CD4-positive, alpha-beta T cell treated with Interleukin-17A for 4 hours (primary cell): ENCODE data around the gene CABS1.

ENCODE experiments used
- DNase-seq: peaks from one replicate; pipeline ENCODE4 v3.0.0-alpha.2; 2020; ENCODE audit warnings: mixed read lengths

Gene CABS1

DNA sequence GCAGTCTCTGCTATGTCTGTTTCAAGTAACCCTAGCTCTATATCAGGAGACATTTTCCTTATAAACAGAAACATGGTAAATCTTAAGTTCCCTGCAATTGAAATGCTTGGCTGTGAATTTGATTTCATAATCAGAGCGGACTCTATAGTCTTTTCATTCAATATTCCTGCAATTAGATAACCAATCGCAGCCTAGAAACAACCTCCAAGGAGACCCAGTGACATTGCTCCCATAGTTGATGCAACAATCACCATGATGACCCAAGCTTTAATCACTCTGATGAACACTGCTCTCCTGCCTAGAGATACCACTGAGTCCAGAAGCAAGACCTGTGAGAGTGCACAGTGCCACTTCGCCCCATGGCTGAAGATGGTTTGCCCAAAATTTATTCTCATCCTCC lies at the start of gene CABS1:
Gene CABS1 (plus strand): TSS at position 301 of the 400 bp plus-strand sequence. CDS start 59 bp downstream, at position 360.
- DNase-seq = no peak

GRCh38 chr4:70288651-70289050 lies 46.1 kb upstream of the CABS1 start:
- no peak for DNase-seq

- DNase-seq = no peak
Observed at GRCh38 chr4:70291341-70291740, 43.4 kb upstream of the CABS1 start.

GRCh38 chr4:70297576-70297975 lies 37.2 kb upstream of the CABS1 start:
- DNase-seq = no peak

DNA sequence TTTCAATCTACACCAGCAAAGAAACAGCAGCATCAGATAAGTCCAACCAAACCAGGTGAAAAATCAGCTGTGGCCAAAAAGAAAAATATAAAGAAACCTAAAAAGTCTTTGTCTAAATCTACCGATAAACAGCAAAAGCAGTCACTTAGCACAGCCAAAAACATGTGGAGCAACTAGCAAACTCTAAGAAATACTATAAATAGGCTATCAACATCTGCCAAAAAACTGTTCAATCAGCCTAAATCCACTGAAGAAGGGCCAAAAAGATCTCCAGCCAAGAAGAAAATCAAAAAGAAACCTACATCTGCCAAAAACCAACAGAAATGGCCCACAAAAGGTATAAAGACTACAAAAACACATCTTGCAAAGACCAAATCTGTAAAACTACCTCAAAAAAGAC lies 36.7 kb upstream of the CABS1 start:
- DNase-seq = no peak

GRCh38 chr4:70299643-70300042 lies 35.1 kb upstream of the CABS1 start:
- DNase-seq = no peak

- DNase-seq = no peak
Observed at GRCh38 chr4:70300215-70300614, 34.6 kb upstream of the CABS1 start.

DNA sequence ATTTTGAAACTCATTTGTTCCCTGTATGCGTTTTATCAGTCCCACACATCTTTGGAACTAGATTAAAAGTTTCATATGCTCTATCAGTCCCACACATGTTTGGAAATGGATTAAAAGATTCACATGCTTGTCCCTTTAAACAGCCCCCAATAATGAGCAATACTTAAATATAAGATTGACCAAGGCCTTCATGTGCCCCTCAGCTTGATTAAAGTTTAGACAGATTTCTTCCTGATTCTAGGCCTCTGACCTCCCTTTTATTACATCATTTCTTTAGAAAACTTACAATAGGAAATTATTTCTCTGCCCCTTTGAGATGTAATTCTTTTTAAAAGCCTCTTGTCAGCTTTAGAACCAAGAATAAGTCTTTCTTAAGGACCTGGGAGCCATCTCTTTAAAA lies 31.7 kb upstream of the CABS1 start:
- DNase-seq = no peak

GRCh38 chr4:70305601-70306000 lies 29.2 kb upstream of the CABS1 start:
- no peak for DNase-seq

DNA sequence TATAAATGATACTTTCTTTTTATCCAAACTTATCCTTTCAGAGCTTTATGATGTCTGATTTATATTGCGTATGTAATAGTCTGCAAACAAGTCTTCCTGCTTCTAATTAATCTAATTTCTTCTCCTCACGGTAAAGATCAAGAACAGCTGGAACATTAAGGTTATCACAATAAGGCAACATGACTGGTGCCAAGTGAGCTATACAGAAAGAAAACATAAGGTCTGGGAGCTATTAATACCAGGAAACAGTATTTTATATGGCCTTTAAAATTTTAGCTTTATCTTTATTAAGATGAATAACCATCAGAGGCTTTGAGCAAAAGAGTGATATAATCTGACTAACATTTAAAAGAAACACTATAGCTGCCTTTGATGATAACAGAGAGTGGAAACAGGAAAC lies 28.7 kb upstream of the CABS1 start:
- DNase-seq = no peak

- DNase-seq = no peak
Observed at GRCh38 chr4:70313736-70314135, 21.0 kb upstream of the CABS1 start.

DNA sequence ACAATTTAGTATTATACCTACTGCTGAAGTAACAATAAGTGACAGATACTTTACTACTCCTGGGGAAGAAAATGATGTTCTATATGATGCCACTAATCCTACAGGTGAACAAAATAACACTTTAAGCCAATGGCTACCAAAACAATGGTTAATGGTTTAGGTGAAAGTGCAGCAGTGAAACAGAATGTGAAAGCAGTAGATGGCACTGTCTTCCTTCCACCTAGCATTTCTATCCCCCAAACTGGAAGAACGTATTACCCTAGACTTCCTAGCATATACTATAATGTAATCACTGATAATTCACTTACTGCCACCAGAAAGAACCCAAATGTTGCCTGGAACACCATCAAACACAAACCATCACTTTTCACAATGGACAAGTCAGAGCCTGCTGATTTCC lies 18.9 kb upstream of the CABS1 start:
- no peak for DNase-seq

DNA sequence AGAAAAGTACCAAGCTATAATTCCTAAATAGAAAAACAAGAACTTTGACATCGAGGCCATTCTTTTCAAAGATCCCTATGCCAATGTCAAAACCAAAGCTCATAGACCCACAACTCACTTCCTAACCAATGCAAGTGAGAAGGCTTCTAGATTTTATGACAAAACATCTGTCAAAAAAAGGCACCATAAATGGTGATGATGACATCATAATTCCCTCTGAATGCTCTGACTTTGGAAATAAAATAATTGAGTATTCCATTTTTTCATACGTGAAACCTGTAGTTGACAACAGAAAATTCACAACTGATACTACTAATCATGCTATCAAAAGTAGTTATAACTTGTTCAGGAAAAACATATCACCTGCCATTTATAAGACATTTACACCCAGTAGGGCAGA lies 8.7 kb upstream of the CABS1 start:
- no peak for DNase-seq

DNA sequence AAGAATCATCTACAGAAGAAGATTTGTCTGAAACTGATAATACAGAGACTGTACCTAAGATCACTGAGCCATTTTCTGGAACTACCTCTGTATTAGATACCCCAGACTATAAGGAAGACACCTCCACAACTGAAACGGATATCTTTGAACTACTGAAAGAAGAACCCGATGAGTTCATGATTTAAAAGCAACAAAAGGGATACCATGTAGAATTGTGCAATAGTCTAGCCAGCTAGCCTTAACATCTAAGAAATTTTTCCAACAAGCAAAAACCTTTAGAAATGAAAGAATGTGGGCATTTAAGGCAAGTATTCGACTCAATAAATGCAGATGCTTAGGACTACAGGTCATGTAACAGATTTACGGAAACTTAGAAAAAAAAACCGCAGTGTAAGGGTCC lies 1.3 kb downstream of the CABS1 start:
- no peak for DNase-seq

DNA sequence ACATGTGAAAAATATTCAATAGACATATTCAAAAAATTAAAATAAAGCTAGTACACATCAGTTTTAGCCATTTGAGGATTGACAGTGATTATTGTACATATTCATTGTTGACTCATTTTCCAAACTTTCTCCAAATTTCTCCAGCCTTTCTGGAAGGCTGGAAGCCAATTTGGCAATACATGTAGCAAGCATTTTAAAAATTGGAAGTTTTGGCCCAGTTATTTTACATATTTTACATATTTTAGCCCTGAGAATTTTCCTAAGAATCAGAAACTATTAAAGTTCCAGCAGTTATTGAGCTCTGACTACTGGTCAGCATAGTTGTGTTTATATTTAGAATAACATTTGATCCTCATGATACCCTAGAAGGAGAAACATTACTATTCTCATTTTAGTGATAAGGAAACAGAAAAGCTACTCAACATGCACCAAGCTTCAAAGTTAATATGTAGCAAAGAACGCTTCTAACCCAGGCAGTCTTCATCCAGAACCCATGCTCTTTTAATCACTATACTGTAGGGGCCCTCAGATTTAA lies 3.2 kb downstream of the CABS1 start:
- no peak for DNase-seq

DNA sequence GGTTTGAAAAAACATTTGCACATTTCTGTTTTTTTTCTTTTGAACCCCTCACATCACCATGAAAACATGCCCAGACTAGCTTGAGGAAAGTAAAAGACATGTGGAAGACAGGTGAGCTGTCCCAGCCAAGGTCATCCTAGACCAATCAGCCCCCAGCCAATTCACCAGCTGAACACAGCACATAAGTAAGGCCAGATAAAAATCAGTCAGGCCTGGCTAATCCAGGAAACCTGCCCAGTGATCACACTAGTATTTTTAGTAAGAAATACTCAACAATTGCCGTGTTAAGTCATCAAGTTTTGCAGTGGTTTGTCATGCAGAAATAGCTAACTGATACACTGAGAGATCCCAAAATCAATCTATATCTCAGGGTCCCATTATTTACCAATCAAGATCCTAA lies 21.4 kb downstream of the CABS1 start:
- DNase-seq = no peak

DNA sequence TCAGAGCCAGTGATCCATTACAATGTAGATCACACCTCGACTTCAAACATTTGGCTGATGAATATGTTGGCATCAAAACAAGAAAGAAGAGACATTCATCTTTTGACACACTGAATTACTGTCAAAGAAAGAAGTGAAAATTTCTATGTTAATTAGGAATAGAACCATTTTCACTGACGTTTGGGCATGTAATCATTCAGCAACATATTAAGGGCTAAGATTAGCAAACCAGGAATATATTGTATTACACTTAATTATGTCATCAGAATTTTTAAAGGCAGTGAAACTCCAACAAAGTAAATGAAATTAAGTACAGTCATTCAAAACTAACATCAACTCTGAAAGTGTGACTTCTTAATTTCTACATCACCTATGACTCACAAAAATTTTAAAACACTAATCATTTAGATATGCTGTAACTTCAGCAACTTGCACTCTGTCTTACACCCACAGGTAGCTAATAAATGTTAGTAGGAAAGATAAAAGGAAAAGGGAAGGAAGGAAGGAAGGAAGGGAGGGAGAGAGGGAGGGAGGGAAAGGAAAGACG lies 24.4 kb downstream of the CABS1 start:
- no peak for DNase-seq

GRCh38 chr4:70360460-70360859 lies 25.7 kb downstream of the CABS1 start, which contains the start of gene SMR3A:
Gene SMR3A, plus strand, starts transcription at chr4:70360760. Its CDS starts 1,356 bp downstream, at chr4:70362116.
- no peak for DNase-seq

DNA sequence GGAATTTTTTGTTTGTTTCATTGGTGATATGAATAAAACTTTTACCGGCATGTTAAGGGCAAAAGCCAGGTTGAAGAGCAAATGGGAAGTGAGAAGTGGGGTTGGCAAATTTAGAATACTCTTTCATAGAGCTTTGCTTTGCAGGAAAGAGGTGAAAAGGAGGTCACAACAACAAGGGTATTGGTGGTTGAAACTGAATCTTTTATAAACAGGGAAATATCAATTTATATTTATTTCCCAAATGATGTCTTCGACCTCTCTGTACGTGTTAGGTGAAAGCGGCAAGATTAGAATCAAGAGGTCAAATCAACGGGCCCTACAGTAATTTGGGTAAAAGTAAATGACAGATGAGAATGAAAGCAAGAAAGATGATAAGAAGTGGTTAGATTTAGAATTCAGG lies 29.2 kb downstream of the CABS1 start:
- no peak for DNase-seq

DNA sequence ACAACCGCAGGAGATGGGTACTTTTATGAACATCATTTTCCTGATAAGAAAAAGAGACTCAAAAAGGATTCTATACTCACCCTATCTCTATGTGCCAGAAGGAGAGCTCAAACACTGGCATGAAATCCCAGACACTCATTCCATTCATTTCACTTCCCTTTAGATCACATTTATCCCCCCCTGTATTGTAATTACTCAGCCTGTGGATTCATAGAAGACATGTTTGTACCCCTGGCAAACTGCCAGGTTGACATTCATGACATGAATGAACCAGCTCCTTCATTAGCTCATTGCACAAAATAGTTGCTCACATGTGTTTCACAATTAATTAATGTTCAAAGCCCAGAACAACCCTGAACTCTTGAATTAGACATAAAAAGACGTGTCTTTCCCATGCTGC lies 30.7 kb downstream of the CABS1 start:
- no peak for DNase-seq

DNA sequence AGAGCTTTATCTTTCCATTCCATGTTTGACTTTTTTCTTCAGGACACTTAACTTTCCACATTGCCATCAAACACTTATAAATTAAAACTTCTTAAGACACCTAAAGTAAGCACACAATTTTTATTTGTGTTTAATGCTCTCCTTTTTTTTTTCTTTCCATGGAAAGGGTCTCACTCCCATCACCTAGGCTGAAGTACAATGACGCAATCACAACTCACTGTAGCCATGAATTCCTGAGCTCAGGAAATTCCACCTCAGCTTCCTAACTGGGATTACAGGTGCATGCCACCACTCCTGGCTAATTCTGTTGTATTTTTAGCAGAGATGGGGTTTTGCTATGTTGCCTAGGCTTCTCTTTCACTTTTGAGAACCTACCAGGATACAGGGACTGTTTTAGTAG lies 33.0 kb downstream of the CABS1 start:
- DNase-seq = no peak

GRCh38 chr4:70371987-70372386 lies 37.2 kb downstream of the CABS1 start:
- DNase-seq = no peak

- DNase-seq = no peak
Observed at GRCh38 chr4:70372760-70373159, 38.0 kb downstream of the CABS1 start.

- no peak for DNase-seq
Observed at GRCh38 chr4:70380578-70380977, 45.8 kb downstream of the CABS1 start.

DNA sequence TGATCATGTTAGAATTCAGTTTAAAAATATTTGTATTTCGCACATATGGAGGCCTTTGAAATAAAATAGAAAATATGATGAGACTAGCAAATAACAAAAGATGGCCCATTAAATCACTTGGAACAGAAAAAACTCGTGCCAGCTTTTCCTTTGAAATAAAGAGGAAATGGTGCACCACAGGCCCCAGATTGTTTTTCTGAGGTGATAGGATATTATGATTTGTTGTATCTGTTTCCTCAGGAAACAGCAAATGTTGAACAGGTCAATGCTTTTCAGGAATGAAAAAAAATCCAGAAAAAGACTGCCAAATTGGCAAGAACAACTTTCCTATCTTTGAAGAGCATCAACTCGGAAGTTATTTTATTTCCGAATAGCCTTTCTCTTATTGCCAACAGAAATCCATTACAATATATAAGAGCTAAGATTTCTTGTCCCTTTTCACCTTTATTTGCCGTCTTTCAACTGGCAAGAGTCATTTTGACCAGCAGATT lies 48.0 kb downstream of the CABS1 start, which contains the start of gene SMR3B:
Gene SMR3B (plus strand): TSS at position 441 of the 491 bp plus-strand sequence. CDS start 1,380 bp downstream, outside the sequence.
- no peak for DNase-seq
